Lower leg skin (tissue), 3 donors: ENCODE results near the gene RCAN3.

ENCODE experiments used
- POLR2A ChIP-seq, 2 donors: fragments of 450-650 bp; IDR thresholded peaks; one replicate each; pipeline ENCODE4 v1.6.1; 2016 to 2017; ENCODE audit warnings: antibody characterized with exemption in 2 of 2, mild to moderate bottlenecking in 1 of 2, moderate library complexity in 1 of 2
- TF ChIP-seq, protein P1 (sequence below), 3 donors: fragments of 450-650 bp; IDR thresholded peaks; one replicate each; pipeline ENCODE4 v1.5.1; 2016; ENCODE audit warnings: antibody characterized with exemption in 3 of 3, mild to moderate bottlenecking in 3 of 3, moderate library complexity in 2 of 3

DNA sequence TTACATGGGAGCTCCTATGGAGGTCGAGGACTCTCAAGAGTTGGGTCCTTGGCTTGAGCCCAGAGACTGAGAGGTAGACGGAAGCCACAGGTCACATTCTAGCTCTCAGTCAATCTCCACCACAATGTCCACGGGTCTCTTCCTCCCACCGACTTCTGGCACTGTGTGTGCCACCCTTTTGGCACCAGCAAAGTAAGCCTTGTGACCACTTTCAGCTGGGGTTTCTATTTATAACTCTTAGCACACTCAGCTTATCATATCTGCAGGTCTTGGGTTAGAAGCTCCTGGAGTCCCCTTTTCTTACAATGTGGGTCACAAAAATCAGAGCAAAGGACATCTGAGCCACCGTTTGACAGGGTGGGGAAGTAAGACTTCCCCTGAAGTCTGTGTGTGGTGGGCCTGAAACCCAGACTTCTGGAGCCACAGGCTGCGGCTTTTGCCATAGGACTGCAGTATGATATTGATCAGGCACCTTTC lies 81.6 kb downstream of the RCAN3 start:
- TF ChIP-seq POLR2A (IDR thresholded peaks at IDR 0.05), result no peak
- TF ChIP-seq, protein P1, sequence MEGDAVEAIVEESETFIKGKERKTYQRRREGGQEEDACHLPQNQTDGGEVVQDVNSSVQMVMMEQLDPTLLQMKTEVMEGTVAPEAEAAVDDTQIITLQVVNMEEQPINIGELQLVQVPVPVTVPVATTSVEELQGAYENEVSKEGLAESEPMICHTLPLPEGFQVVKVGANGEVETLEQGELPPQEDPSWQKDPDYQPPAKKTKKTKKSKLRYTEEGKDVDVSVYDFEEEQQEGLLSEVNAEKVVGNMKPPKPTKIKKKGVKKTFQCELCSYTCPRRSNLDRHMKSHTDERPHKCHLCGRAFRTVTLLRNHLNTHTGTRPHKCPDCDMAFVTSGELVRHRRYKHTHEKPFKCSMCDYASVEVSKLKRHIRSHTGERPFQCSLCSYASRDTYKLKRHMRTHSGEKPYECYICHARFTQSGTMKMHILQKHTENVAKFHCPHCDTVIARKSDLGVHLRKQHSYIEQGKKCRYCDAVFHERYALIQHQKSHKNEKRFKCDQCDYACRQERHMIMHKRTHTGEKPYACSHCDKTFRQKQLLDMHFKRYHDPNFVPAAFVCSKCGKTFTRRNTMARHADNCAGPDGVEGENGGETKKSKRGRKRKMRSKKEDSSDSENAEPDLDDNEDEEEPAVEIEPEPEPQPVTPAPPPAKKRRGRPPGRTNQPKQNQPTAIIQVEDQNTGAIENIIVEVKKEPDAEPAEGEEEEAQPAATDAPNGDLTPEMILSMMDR (IDR thresholded peaks at IDR 0.05), result no peak
